IPS DF 4.7 (cell line): Measurements from ENCODE around the gene COX17.

Experiments used
- DNase-seq: peaks from one replicate; pipeline ENCODE4 v3.0.0-alpha.2; 2013; ENCODE audit warnings: low spot score; ENCODE audit errors: extremely low read depth

The COX17 gene

GRCh38 chr3:119625451-119626153 is 51.6 kb downstream of the COX17 start:
- no peak for DNase-seq

DNA sequence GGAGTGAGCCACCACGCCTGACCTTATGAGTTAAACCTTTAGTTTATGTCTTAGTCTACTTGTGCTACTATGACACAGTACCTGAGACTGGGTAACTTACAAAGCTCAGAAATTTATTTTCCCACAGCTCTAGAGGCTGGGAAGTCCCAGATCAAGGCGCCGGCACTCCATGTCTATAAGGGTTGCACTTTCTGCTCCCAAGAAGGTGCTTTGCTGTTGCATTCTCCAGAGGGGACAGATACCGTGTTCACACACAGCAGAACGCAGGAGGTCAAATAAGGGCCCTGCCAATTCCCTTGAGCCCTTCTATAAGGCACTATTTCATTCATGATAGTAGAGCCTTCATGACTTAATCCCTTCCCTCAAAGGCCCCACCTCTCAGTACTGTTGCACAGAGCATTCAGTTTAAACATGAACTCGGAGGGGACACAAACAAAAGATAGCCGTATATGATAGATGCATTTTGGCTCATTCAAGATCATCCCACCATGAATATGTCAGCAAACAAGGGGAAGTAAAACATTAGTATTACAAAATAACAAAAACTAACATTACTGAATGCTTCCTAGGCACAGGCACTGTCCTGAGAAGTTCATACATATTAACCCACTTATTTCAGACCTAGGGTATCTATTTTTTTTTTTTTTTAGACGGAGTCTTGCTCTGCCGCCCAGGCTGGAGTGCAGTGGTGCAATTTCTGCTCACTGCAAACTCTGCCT is 53.0 kb downstream of the COX17 start:
- DNase-seq = no peak

DNA sequence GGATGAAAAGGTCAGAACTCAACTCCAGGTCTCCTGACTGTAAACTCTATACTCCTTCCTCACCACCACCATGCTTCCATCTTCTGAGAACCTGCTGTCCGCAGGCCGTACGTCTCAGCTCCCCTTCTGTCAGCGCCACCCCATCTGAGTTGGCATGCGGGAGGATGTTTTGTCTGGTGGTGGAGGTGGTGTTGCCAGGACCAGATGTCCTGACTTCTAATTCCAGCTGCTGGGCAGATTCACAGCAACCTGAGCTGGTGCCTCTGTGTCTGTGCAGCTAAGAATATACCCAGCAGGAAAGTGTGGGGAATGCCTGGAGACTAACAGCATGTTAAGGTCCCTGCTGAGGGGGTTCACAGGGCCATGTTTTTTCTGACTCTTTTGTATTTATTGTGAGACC is 56.3 kb downstream of the COX17 start:
- DNase-seq = no peak
